H9 (cell line): Measurements from ENCODE around the gene PIN1. TPM values are rescaled to one million over a fixed set of nuclear protein-coding genes. Genes with fewer than 3 reads are reported as not detected.
A peak's percentile ranks its signal among the peaks of the same experiment; 100 is the strongest.

ENCODE experiments used
- DNase-seq: peaks from one replicate; pipeline ENCODE4 v3.0.0-alpha.2; 2017
- H2AFZ ChIP-seq: one replicate; pipeline ENCODE4 v1.6.1; 2013; ENCODE audit warnings: mild to moderate bottlenecking, low read length, control low read depth, moderate library complexity
- H2AK5ac ChIP-seq: 2 replicates; pipeline ENCODE4 v1.6.1; 2013; ENCODE audit warnings: low read length, control low read depth, mixed read lengths; ENCODE audit not compliant: insufficient read length
- H2BK120ac ChIP-seq: one replicate; pipeline ENCODE4 v1.6.1; 2013; ENCODE audit warnings: low read depth, mild to moderate bottlenecking, low read length, control low read depth, inconsistent platforms; ENCODE audit not compliant: poor library complexity, severe bottlenecking
- H2BK12ac ChIP-seq: 2 replicates; pipeline ENCODE4 v1.6.1; 2013; ENCODE audit warnings: low read length, control low read depth, mixed read lengths, low read depth; ENCODE audit not compliant: insufficient read length
- H2BK15ac ChIP-seq: 2 replicates; pipeline ENCODE4 v1.6.1; 2013; ENCODE audit warnings: low read depth, low read length, control low read depth
- H2BK20ac ChIP-seq: one replicate; pipeline ENCODE4 v1.6.1; 2013; ENCODE audit warnings: low read depth, mild to moderate bottlenecking, low read length, control low read depth, inconsistent platforms; ENCODE audit not compliant: poor library complexity, severe bottlenecking
- H2BK5ac ChIP-seq: 2 replicates; pipeline ENCODE4 v1.6.1; 2013; ENCODE audit warnings: low read length, control low read depth, mixed read lengths; ENCODE audit not compliant: insufficient read length
- H3K14ac ChIP-seq: 2 replicates; pipeline ENCODE4 v1.6.1; 2013; ENCODE audit warnings: low read length, control low read depth; ENCODE audit not compliant: insufficient read depth
- H3K18ac ChIP-seq: 2 replicates; pipeline ENCODE4 v1.6.1; 2013; ENCODE audit warnings: low read depth, mild to moderate bottlenecking, mixed read lengths, low read length, control low read depth; ENCODE audit not compliant: insufficient read length
- H3K23ac ChIP-seq: 2 replicates; pipeline ENCODE4 v1.6.1; 2013; ENCODE audit warnings: low read length, control low read depth, mixed read lengths, low read depth; ENCODE audit not compliant: insufficient read length
- H3K23me2 ChIP-seq: 2 replicates; pipeline ENCODE4 v1.6.1; 2013; ENCODE audit warnings: low read depth, mild to moderate bottlenecking, mixed read lengths, low read length, control low read depth; ENCODE audit not compliant: insufficient read length, poor library complexity, severe bottlenecking
- H3K27ac ChIP-seq: 2 replicates; pipeline ENCODE4 v1.5.1; 2013; ENCODE audit warnings: low read length, control low read depth, mixed read lengths, low read depth; ENCODE audit not compliant: insufficient read length
- H3K27me3 ChIP-seq: 2 replicates; pipeline ENCODE4 v1.6.1; 2013; ENCODE audit warnings: low read length, control low read depth, inconsistent platforms; ENCODE audit not compliant: insufficient read depth
- H3K4ac ChIP-seq: 2 replicates; pipeline ENCODE4 v1.6.1; 2013; ENCODE audit warnings: low read depth, mild to moderate bottlenecking, control low read depth, inconsistent platforms, low read length, moderate library complexity
- H3K4me1 ChIP-seq: 2 replicates; pipeline ENCODE4 v1.6.1; 2013; ENCODE audit warnings: low read length, control low read depth, inconsistent platforms; ENCODE audit not compliant: insufficient read depth
- H3K4me2 ChIP-seq: 2 replicates; pipeline ENCODE4 v1.6.1; 2013; ENCODE audit warnings: low read length, control low read depth, mixed read lengths; ENCODE audit not compliant: insufficient read length, insufficient read depth
- H3K56ac ChIP-seq: 2 replicates; pipeline ENCODE4 v1.6.1; 2013; ENCODE audit warnings: low read depth, mild to moderate bottlenecking, mixed read lengths, low read length, control low read depth; ENCODE audit not compliant: insufficient read length
- H3K79me1 ChIP-seq: 2 replicates; pipeline ENCODE4 v1.6.1; 2013; ENCODE audit warnings: low read depth, mild to moderate bottlenecking, moderate library complexity, low read length, control low read depth, inconsistent platforms; ENCODE audit not compliant: insufficient read depth, poor library complexity, severe bottlenecking
- H3K79me2 ChIP-seq: 2 replicates; pipeline ENCODE4 v1.6.1; 2013; ENCODE audit warnings: low read length, control low read depth, inconsistent platforms; ENCODE audit not compliant: insufficient read depth
- H3K9ac ChIP-seq: 2 replicates; pipeline ENCODE4 v1.6.1; 2013; ENCODE audit warnings: low read length, control low read depth, mixed read lengths; ENCODE audit not compliant: insufficient read length; ENCODE audit errors: extremely low read depth
- H3K9me3 ChIP-seq: one replicate; pipeline ENCODE4 v1.6.1; 2013; ENCODE audit warnings: low read depth, low read length, inconsistent platforms; ENCODE audit not compliant: control insufficient read depth
- H3T11ph ChIP-seq: one replicate; pipeline ENCODE4 v1.6.1; 2013; ENCODE audit warnings: mild to moderate bottlenecking, low read length, control low read depth, inconsistent platforms
- H4K20me1 ChIP-seq: one replicate; pipeline ENCODE4 v1.6.1; 2013; ENCODE audit not compliant: control insufficient read depth, insufficient read length, insufficient read depth
- H4K5ac ChIP-seq: 2 replicates; pipeline ENCODE4 v1.6.1; 2013; ENCODE audit warnings: low read depth, mild to moderate bottlenecking, mixed read lengths, low read length, control low read depth; ENCODE audit not compliant: insufficient read length
- H4K8ac ChIP-seq: replicated peaks from 2 replicates; pipeline ENCODE4 v1.6.1; 2013; ENCODE audit warnings: low read length, control low read depth, mixed read lengths, low read depth; ENCODE audit not compliant: insufficient read length
- H4K91ac ChIP-seq: 2 replicates; pipeline ENCODE4 v1.6.1; 2013; ENCODE audit warnings: low read depth, mild to moderate bottlenecking, moderate library complexity, mixed read lengths, low read length, control low read depth; ENCODE audit not compliant: insufficient read length
- H3K27ac Mint-ChIP-seq, 3 experiments: 2 replicates in 2 of 3; 3 replicates in 1 of 3; pipeline ENCODE4 v1.8.0; 2020 to 2021; ENCODE audit warnings: mixed read lengths in 3 of 3, mild to moderate bottlenecking in 1 of 3, moderate library complexity in 1 of 3
- H3K27me3 Mint-ChIP-seq: 2 replicates; pipeline ENCODE4 v1.8.0; 2021; ENCODE audit warnings: low read depth, mild to moderate bottlenecking, moderate library complexity, mixed read lengths
- H3K36me3 Mint-ChIP-seq, 3 experiments: 2 replicates in 2 of 3; 3 replicates in 1 of 3; pipeline ENCODE4 v1.8.0; 2020 to 2021; ENCODE audit warnings: low read depth in 3 of 3, mixed read lengths in 3 of 3; ENCODE audit not compliant: insufficient read depth in 1 of 3
- H3K4me1 Mint-ChIP-seq, 2 experiments: 2 replicates each; pipeline ENCODE4 v1.8.0; 2020; ENCODE audit warnings: mixed read lengths in 2 of 2
- H3K4me3 Mint-ChIP-seq, 2 experiments: 2 replicates in 1 of 2; 3 replicates in 1 of 2; pipeline ENCODE4 v1.8.0; 2020 to 2021; ENCODE audit warnings: mild to moderate bottlenecking in 2 of 2, mixed read lengths in 2 of 2, moderate library complexity in 1 of 2
- H3K9me3 Mint-ChIP-seq, 2 experiments: 2 replicates in 1 of 2; 3 replicates in 1 of 2; pipeline ENCODE4 v1.8.0; 2020; ENCODE audit warnings: mild to moderate bottlenecking in 2 of 2, mixed read lengths in 2 of 2, moderate library complexity in 1 of 2
- CTCF ChIP-seq: fragments of 200-600 bp; sonication (generic); conservative IDR thresholded peaks from 3 replicates; pipeline ENCODE4 v1.8.0; 2021; ENCODE audit warnings: antibody characterized with exemption, mild to moderate bottlenecking
- WGBS: extraction: QIAGEN DNeasy Blood & Tissue Kit; methylation state at CpG from one replicate; pipeline ENCODE4 v1.1.7; 2013; ENCODE audit warnings: missing lambda C conversion rate, low lambda C conversion rate, mixed read lengths; ENCODE audit not compliant: insufficient read length; ENCODE audit errors: extremely low coverage; 5-methylcytosine and 5-hydroxymethylcytosine counted together
- total RNA-seq: library from RNA; stranded (reverse); gene quantifications from 2 replicates; pipeline ENCODE4 v1.2.1, GENCODE V29; 2021

PIN1 gene
- total RNA-seq, 1 experiment from 2014 or later: 110 TPM

- Histone ChIP-seq H2BK20ac (no peak within 1 kb of the TSS), H3K79me2 (peaks cover 16% of the 10 kb centered on the region; the same call in 1 of the 2 replicates), H2BK15ac (no peak within 1 kb of the TSS), H3K56ac (no peak within 1 kb of the TSS), H3K27ac (no peak within 1 kb of the TSS), H3K27me3 (no peaks in the 10 kb centered on the region), H2BK12ac (no peak within 1 kb of the TSS), H4K8ac (no peak within 1 kb of the TSS), H3K14ac (peak within 1 kb of the TSS; percentile 77), H3K9me3 (no peaks in the 10 kb centered on the region), H3K4me1 (no peaks in the 10 kb centered on the region), H2BK5ac (no peak within 1 kb of the TSS), H3K4ac (no peak within 1 kb of the TSS), H2AK5ac (no peak within 1 kb of the TSS), H3K23me2 (peaks cover 12% of the 10 kb centered on the region), H3K79me1 (peaks cover 14% of the 10 kb centered on the region), H4K5ac (no peak within 1 kb of the TSS), H2AFZ (no peak within 1 kb of the TSS), H2BK120ac (no peak within 1 kb of the TSS), H3K9ac (peak within 1 kb of the TSS; percentile 87), H3K23ac (no peak within 1 kb of the TSS), H4K20me1 (peaks cover 3% of the 10 kb centered on the region), H4K91ac (no peak within 1 kb of the TSS), H3K4me2 (peak within 1 kb of the TSS; percentile 94), H3T11ph (no peak within 1 kb of the TSS), H3K18ac (no peak within 1 kb of the TSS)
- peaks cover 0 to 5% of the 10 kb centered on the region in 2 experiments; a peak in 2 of 5 replicates for H3K9me3 Mint-ChIP-seq
- no peaks in the 10 kb centered on the region for H3K27me3 Mint-ChIP-seq
- no CpG with 5 or more reads among the region's 62 CpGs for WGBS
- H3K36me3 Mint-ChIP-seq: peaks cover 18 to 21% (median 20%) of the 10 kb centered on the region in 3 experiments
- peak within 1 kb of the TSS; percentile 98 to 99 (median 99) for H3K27ac Mint-ChIP-seq
- peak within 1 kb of the TSS; percentile 100 for H3K4me3 Mint-ChIP-seq
- peaks cover 6 to 14% of the 10 kb centered on the region in 2 experiments for H3K4me1 Mint-ChIP-seq
- peak; percentile 94 for DNase-seq
- no peak for TF ChIP-seq CTCF
Observed at GRCh38 chr19:9827289-9828238, 7.6 kb upstream of the PIN1 start, which contains the start of gene UBL5. Gene UBL5, plus strand, starts transcription at chr19:9827918. Its CDS starts 420 bp downstream, at chr19:9828338.
